Hematopoietic multipotent progenitor cell (in vitro differentiated cells): ENCODE data around the gene BAG5. TPM values are rescaled to one million over a fixed set of nuclear protein-coding genes. Genes with fewer than 3 reads are reported as not detected.

Source experiments
- DNase-seq, 3 donors: peaks; one replicate each; pipeline ENCODE4 v3.0.0-alpha.2; 2011 to 2015; ENCODE audit warnings: low read depth in 2 of 3, low spot score in 2 of 3
- total RNA-seq: library from RNA; depleted of rRNA; stranded (reverse); fragments of >200 nt; gene quantifications from one replicate; pipeline ENCODE4 v1.2.3, GENCODE V29; 2012

The BAG5 gene
- total RNA-seq, 1 donor = 12.4 TPM

DNA sequence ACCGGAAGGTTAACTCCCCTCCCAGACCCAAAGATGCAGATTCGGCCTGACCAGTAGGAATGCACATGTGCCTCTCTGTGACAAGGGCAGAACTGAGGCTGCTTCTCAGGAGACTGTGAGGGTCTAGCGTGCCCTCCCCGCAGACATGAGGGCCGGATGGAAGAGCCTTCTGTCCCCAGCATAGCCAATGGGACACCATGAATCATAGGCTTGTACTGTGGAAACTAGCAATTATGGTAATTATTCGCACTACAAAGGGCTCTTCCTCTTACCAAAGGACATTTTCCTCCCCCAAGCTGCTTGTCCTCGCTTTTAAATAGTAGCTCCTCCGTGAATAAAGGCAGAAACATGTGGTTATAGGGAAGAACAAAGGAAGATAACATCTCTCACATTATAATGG, 6.5 kb upstream of the BAG5 start:
- no peak for DNase-seq

DNA sequence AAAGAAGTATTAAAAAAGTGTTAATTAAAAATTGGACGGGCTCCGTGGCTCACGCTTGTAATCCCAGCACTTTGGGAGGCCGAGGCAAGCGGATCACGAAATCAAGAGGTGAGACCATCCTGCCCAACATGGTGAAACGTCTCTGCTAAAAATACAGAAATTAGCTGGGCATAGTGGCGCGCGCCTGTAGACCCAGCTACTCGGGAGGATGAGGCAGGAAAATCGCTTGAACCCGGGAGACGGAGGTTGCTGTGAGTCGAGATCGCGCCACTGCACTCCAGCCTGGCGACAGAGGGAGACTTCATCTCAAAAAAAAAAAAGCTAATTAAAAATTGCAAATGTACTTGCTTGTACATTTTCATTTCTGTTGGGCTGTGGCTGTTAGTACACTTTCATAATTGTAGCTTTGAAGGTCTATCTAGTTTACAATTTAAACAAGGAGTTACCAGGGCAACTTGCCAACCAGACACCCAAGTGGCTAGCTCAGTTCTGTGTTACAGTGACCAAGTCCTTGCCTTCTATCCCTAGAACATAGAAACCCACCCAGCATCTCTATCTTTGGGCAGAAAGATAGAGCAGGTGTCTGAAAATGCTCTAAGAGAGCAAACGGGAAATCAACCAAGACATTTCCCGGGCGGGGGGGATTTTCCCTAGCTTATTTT, 1.5 kb upstream of the BAG5 start:
- DNase-seq = peak in 1 of 3 donors; percentile 12

DNA sequence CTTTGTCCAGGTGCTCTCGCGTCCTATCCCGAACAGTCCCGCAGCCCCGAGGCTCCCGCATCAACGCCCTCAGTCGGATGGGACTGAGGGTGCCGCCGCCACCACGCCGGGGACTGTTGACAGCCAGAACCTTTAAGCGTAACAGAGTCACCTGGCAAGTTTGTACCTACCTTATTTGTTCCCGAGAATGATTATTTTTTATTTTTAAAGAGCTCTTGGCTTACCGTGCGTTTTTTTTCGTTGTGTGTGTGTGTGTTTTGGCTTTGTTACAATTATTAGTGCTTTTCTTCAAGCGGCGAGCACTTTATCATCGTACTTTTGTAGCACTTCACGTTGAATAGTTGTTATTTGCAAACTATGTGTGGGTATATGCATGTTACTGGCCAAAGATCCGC, 766 bp upstream of the BAG5 start:
- no peak for DNase-seq

DNA sequence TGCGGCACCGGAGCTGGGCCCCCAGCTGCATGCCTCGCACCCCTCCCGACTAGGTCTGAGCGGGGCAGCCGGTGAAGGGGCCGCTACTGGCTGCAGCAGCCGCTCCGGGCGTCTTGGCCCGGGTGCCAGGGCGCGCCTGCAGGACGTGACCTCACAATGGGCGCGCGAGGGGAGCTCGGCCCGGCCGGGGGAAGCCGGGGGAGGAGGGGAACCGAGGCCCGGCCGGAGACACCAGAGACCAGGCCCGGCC, 353 bp downstream of the BAG5 start:
- peak in 1 of 3 donors; percentile 74 for DNase-seq

DNA sequence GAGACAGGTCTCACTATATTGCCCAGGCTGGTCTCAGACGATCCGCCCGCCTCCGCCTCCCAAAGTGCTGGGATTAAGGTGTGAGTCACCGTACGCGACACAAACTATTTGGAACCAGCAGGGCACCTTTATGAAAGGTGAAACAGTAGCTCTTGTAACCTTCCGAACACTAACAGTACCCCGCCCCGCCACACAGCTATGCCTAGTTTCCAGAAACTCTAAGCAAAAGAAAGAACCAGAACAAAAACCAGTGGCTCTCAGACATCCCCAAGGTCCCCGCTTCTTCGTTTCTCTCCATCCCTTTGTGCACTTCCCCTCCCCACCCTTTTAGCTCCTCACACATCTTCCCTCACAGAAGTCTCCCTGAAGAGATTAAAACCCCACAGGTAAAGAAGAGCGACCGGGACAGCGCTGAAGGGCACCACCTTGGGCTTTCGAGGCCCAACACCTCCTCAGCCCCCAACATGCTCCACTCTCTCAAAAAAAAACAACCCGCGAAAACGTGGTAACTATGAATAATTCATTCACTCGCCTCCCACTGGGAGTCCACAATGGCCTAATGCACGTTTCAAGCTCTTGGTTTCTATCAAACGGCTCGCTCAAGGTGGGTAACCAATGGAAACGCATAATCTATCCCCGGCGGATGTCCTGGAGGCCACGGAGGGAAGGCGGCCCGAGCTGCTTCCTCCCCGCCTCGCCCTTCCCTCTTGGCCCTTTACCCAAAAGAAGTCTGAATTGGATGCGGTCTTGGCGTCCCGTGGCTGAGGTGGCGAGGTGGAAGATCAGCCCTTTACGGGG, 877 bp downstream of the BAG5 start:
- DNase-seq = peak in 2 of 3 donors; percentile 63 to 75

DNA sequence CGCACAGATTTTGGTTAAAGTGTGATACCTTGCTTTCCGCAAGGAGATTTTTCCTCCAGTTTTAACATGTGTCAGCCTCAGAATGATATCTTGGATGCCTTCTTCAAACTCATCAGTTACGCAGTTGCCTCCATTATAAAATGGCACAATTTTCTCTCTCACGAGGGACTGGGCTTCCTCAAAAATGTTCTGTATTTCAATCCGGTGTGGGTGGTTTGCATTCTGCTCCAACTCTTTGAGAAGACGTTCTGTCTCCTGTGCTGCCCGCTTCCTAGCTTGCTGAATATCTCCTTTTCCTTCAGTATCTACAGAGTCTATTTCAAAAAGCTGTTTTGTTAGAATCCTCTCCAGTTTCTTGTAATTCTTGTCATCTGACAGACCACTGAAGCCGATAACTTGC, 1.8 kb downstream of the BAG5 start:
- DNase-seq = no peak

DNA sequence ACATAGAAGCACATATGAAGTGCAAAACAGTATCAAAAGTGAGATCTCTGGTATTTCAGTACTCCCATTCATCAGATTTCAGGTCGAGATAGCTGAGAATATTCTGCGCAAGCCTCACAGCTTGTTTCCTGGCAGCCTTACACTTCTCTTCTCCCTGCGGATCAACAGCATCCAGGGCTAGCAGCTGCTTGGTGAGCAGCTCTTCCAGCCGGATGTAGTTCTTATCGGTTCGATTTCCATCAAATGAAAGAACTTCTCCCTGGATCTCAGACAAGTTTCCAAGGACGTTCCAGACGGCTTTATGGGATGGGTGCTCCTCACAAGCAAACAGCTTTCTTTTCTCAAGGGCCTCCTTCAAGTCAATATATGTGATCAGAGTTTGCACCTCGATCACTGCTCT, 2.7 kb downstream of the BAG5 start:
- DNase-seq = no peak

DNA sequence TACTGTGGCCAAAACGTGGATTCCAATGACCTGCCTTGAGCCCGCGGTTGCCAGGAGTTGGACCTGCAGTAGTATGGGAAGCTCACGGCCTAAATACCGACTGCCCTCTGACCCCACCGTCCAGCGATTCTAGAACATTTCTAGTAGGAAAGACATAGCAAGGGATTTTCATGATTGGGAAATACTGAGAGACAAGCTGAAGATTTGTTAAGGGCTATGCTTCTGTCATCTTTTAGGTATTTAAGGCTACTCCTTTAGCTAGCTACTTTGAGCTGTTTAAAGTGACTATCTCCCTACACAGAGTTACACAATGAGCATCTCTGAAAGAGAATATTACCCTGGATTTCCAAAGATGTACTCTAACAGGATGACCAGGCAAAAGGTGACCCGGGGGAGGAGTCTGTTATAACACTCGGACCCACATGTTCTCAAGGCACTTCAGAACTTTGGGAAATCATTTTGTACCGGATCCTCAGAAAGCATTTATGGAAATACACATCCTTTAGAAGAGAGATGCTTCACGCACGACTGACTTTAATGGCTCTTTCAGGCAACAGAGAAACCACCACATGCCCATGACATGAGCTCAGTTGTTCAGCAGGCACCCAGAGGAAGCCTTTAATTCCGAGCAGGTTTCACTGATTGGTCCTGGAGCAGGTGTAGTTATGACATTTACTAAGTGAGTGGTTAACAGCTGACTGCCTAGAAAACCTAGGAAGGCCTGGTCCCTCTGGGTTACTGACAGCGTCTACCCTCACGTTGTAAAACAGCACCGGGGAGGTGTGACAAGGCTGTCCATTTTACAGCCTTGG, 4.2 kb downstream of the BAG5 start:
- no peak for DNase-seq

DNA sequence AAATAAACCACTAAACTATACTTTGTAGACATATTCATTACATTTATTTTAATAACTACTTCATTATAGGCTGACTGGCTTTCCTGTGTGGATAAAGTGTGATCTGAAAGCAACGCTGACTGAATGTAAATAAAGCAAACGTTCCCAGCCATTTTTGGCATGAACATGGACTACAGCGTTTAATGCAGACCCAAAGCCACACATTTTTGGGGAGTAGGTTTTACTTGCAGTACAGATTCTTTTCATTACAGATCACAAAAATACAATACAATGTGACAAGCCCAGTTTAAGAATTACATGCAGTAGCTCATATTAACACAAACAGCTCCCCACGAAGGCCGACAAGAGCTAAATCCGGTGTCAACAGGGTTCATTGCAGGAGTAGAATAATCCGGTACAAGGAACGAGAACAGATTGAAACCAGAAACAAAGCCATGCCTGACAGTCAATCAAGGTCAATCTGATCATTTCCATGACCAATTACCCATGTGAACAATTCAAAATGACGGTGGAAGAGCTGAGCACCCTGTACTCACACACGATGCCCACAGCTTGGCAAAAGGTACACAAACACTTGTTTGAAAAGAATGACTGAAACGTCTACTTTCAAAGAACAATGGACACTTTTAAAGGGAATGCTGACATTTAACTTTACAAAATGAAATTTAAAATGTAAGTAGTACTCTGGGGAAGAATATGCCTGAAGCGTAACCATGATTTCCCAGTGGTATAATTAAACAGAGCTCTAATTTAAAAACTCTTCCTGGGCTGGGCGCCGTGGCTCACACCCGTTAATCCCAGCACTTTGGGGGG, 5.3 kb downstream of the BAG5 start:
- no peak for DNase-seq

DNA sequence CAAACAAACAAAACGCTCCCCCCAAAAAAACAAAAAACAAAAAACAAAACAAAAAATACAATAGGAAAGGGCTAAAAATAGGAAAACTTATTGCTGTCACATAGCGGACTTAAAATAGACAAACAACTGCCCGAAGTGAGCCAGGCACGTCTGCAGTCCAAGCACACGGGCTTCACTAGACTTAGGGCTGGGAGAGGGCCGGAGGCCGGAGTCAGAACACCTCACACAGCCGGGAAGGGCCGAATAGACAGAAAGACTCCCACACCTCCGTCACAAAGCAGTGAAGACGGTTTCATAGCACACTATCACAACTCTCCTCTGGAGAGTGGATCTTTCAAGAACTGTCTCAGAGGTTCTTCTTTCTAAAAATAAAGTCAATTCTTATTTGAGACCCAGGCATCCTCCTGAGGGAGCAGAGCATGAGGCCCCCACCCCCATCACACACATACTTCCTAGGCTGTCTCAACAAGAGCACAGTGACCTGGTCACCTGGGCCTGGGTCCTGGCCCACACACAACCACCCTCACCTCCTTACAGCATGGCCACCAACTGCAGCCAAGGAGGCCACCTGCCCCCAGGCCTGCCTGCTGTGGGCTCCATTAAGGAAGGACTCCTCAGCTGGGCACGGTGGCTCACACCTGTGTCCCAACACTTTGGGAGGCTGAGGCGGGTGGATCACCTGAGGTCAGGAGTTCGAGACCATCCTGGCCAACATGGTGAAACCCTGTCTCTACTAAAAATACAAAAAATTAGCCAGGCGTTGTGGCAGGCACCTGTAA, 6.7 kb downstream of the BAG5 start:
- DNase-seq = no peak

DNA sequence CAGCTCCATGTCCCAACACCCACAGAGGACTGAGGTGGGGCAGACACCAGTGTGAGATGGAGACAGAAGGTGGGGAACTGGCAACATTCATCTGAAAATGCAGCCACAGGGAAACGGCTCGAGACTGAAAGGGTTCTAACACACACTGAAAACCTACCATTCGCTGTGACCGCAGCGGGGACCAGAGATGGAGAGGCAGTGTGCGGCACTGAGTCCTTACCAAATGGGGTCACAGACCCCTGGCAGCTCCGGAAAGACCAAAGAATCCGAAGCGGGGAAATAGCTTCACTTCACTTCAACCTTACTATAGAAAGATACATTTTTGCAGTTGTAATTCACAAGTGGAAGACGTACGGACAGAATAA, 9.6 kb downstream of the BAG5 start:
- no peak for DNase-seq

DNA sequence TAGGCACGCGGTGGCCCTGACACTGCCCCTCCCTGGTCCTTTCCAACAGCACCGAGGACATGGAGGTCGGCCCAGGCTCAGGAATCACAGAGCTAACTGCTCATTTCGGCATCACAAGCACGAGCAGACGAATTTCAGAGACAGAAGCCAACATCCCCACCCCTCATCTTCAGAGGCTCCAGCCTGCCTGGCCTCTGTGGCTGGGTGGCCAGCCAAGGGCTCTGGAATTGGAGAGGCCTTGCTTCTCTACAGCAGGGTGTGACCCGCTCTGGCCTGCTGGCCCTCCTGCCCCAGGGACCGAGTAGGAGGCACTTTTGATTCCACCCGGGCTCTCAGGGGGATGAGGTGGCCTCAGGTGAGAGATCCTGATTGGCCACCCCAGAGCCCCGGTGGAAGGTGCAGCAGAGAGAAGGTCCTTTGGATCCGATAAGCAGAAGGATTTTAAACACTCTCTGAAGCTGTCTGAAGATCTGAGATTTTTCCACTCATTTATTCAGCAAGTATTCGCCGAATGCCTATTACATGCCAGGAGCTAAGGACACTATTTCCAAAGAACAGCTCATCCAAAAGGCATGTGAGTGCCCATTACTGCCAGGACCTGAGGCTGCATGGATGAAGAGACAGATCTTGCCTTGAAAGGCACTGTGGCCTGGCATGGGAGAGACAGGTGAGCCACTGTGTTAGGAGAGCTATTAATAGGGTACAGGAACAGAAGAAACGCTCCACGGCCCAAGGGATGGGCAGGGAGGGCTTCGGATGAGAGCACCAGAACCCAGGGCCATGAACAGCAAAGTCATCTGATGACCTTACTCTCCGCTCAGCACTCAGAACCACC, 10.2 kb downstream of the BAG5 start:
- no peak for DNase-seq

DNA sequence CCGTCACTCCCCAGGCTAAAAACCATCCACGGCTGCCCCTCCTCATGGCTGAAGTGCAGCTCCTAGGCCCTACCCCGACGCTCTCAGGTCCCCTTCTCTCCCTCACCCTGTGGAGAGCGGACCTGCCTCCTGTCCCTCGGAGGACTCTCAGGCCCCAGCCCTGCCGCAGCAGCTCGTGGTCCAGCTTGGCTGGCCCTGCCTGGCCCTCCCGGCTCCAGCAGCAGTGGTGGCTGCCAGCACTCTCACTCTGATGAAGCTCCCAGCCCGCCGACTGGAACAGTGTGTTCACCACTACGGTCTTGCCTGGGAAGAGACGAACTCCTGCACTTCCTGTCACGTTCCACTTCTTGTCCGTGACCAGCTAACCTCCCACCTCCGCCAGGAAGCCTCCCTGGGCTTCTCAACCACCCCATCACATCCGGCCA, 11.1 kb downstream of the BAG5 start:
- no peak for DNase-seq

DNA sequence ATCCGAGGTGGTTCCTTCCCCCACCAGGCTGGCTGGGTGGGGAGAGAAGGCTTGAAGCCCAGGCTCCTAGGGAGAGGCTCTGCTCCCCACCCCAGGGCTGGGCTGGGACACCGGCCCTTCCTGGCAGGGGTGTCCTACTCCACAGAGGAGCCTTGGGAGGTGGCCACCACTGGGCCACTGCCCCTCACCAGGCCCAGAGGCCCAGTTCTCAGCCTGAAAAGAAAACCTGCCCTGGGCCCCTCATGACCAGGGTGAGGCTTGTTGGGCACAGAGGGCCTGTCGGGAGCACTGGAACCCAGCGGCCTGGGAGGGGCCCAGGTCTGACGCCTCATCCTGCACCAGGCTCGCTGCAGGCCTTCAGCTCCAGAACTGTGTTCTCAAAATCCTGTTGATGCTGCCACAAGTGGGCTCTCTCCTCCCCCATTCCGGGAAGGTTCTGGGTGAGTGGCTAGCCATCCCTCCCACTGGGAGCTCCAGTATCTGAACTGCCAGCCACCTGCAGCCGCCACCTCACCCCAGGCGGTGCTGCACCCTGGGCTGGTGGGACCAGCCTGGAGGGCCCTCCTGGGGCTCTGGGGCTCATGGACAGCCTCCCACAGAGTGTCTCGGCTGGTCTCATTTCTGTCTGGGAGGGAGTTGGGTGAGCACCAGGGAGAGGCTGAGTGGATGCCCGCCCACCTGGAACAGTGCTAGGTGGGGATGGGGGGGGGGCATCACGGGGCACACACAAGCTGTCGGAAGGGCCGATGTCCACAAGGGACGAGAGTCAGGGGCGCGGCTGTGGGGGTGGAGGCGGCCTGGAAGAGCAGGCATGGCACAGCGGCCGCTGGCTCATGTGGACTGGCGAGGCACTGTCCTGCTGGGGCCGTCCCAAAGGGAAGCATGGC, 11.8 kb downstream of the BAG5 start:
- DNase-seq = no peak

DNA sequence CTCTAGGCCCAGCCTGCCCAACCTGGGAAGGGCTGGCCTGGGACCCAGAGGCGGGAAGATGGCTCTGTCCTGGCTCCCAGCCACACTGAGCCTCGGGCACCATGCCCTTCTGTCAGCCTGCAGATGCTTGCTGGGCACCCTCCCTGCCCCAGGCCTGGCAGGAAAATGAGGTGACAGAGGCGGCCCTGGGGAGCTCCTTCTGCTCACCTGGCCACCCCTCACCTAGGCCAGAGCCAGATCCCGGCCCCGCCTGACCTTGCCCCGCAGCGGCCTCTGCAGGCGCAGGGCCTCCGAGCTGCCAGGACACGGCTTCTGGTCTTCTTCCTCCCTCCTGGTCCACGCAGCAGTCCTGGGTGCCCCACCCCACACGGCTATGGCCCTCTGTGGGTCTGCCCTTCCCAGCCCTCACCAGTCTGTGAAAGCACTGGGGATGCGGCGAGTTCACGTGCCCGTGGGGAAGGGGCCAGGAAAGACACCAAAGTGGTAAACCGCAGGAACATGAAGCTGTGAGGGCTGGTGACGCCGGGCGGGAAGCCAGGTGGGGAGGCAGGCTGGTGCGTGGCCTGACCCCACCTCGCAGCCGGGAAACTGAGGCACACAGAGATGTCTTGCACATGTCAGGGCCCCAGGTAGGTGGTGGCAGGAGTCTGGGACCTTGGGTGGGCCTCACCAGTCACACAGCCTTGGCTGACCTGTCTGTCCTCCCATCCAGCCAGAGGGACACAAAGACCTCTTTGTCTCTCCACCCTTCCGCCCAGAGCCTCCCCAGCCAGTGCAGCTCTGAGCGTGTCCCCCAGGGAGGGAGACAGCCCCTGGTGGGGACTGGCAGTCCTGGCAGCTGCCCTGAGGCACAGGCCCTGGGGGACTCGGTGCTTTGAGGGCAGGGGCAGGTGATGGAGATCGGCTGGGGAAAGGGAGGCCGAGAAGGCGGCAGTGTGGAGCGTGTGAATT, 12.8 kb downstream of the BAG5 start:
- no peak for DNase-seq

DNA sequence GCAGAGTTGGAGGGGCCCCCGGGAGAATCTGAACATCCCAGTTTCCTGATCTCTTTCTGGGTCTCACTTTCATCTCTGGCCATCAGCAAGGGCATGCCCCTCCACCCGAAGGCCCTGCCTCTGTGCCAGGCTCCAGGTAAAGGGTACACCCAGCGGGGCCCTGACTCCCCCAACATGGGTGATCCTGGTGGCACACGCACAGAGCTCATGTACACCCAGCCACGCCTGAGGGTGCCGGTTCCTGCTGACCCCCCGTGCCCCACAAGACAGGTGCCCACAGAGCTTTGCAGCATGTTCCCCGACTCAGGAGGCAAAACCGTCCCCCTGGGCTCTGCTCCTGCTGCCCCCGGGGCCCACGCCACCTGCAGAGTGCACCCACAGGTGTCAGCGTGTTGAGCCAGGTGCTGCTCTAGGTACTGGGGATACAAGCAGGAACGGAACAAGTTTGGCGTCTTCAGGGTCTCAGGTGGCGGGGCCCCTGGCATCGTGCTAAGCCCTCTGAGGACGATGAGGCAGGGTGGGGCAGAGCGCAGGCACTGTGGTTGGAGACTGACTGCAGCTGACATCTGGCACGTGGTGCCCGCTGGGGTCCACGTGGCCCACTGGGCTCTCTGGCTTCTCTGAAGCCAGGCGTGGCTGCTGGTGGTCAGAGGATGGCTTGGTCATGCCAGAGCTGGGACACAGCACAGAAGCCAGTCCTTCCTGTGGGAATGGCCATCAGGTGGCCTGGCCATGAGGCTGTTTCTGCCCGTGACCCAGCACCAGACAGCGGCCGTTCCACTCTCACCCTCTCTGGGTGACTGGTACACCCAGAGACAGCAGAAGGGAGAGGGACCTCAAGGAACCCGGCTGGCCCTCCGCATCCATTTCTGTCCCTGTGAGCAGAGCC, 13.8 kb downstream of the BAG5 start:
- no peak for DNase-seq
